GM12891 (cell line): ENCODE results near the gene MYO5B.

ENCODE experiments used
- POLR2A ChIP-seq: IDR thresholded peaks from 2 replicates; pipeline ENCODE4 v1.6.1; 2011; ENCODE audit warnings: low read depth, low read length, control low read depth
- POLR2AphosphoS5 ChIP-seq: IDR thresholded peaks from 2 replicates; pipeline ENCODE4 v1.6.1; 2011; ENCODE audit warnings: low read depth, low read length, control low read depth

- no peak for TF ChIP-seq POLR2A
- TF ChIP-seq POLR2AphosphoS5, result no peak
These were observed 406.5 kb downstream of the MYO5B start for GRCh38 chr18:49788327-49788898.
